Mucosa of descending colon (tissue), 3 donors: ENCODE measurements around the gene FAT2. TPM values are rescaled to one million over a fixed set of nuclear protein-coding genes. Genes with fewer than 3 reads are reported as not detected.
"Not testable (repeated sequence)": the region's sequence is repeated elsewhere in the genome, so short reads cannot be mapped to it uniquely, and the experiment has no call there.

Experiments
- ATAC-seq: fragments of 200-7000 bp; cut with Tn5 transposase; one replicate; pipeline ENCODE4 v1.9.1; 2020; ENCODE audit warnings: mild to moderate bottlenecking, moderate library complexity
- DNase-seq, 3 donors: peaks; one replicate each; pipeline ENCODE4 v3.0.0-alpha.2; 2020
- H3K36me3 ChIP-seq: fragments of 200-600 bp; one replicate; pipeline ENCODE4 v1.8.0; 2021; ENCODE audit warnings: low read depth, mild to moderate bottlenecking
- H3K4me1 ChIP-seq: fragments of 200-600 bp; one replicate; pipeline ENCODE4 v1.8.0; 2021; ENCODE audit warnings: low read depth, mild to moderate bottlenecking
- H3K4me3 ChIP-seq: fragments of 200-600 bp; one replicate; pipeline ENCODE4 v1.8.0; 2021; ENCODE audit warnings: mild to moderate bottlenecking
- H3K9me3 ChIP-seq: fragments of 200-600 bp; one replicate; pipeline ENCODE4 v1.8.0; 2021; ENCODE audit warnings: mild to moderate bottlenecking
- CTCF ChIP-seq: fragments of 200-600 bp; IDR thresholded peaks from one replicate; pipeline ENCODE4 v1.8.0; 2022; ENCODE audit warnings: antibody characterized with exemption, mild to moderate bottlenecking
- intact Hi-C, 2 donors: fragments of 100-400 bp; cut with DNase I in 1 of 2; cut with micrococcal nuclease in 1 of 2; formaldehyde crosslinking; loops; one replicate each; pipeline versions ENCODE4 v1.11.0 to v1.11.1; 2022; cut with DNase I, micrococcal nuclease
- total RNA-seq, 3 donors: library from RNA; stranded (reverse); fragmentation: NEBNext Ultra II Directional in 2 of 3; extraction: Animal tissue kit (Norgen Biotek cat#: 25700) in 2 of 3; gene quantifications; one replicate each; pipeline versions ENCODE4 v1.2.1 to v1.2.4, GENCODE V29; 2021 to 2023
- donor health status: DM: no; HTN: no; CAD: no; lungs with moderate emphysema.
- donor health status: DM: no; HTN: no; CAD: no.
- donor health status: DM: no; HTN: yes; CAD: no.

FAT2 gene
- total RNA-seq, 3 donors from 2014 or later = not detected

- intact Hi-C loops = no loop called here
- Histone ChIP-seq H3K9me3 (no peaks in the 10 kb centered on the region), H3K36me3 (no peaks in the 10 kb centered on the region), H3K4me3 (no peak overlapping the region), H3K4me1 (no peaks in the 10 kb centered on the region)
- DNase-seq (no peak), ATAC-seq (no peak)
- no peak for TF ChIP-seq CTCF
Observed at GRCh38 chr5:151592855-151593408, 1.8 kb upstream of the FAT2 start.

GRCh38 chr5:151589878-151590570 lies 1.1 kb downstream of the FAT2 start:
- Histone ChIP-seq H3K4me3 (no peak overlapping the region), H3K36me3 (no peaks in the 10 kb centered on the region), H3K4me1 (no peaks in the 10 kb centered on the region), H3K9me3 (no peaks in the 10 kb centered on the region)
- no peak for DNase-seq
- intact Hi-C loops = no loop called here
- TF ChIP-seq CTCF = no peak
- ATAC-seq = no peak

DNA sequence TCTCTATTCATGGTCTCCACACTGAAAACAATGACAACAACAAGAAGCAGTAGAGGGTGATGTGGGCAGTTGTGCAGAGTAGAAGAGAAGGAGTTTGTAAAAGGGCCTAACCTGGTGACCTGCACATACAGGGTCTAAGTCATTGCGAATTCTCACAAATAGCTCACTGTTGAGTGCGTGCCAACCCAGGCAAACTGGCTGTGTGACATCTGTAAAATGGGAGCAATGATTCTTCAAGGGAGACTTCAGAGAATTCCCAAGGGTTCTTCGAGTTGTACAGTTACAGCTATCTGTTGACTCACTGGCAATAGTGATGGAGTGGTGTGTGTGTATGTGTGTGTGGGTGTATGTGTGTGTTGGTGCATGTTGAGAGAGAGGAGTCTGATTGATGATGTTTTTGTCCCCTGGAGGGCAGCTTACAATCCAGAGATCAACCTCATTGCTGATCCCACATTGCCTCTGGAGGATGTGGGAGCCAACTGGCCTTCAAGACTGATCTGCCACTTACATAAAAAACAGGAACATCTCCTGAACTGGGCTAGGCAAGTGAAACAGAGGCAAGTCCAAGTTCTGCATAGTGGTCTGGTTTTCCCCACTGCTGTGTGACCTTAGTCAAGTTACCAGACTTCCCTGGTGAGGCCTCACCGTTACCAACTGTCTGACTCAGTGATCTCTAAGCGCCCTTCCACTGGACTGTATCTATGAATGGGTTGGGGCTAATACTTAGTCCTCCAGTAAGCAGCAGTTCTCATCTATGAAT lies 3.2 kb downstream of the FAT2 start:
- Histone ChIP-seq H3K9me3 (no peaks in the 10 kb centered on the region), H3K4me1 (no peaks in the 10 kb centered on the region), H3K36me3 (no peaks in the 10 kb centered on the region), H3K4me3 (no peak overlapping the region)
- TF ChIP-seq CTCF = no peak
- no peak for DNase-seq
- no peak for ATAC-seq
- intact Hi-C loops = no loop called here

DNA sequence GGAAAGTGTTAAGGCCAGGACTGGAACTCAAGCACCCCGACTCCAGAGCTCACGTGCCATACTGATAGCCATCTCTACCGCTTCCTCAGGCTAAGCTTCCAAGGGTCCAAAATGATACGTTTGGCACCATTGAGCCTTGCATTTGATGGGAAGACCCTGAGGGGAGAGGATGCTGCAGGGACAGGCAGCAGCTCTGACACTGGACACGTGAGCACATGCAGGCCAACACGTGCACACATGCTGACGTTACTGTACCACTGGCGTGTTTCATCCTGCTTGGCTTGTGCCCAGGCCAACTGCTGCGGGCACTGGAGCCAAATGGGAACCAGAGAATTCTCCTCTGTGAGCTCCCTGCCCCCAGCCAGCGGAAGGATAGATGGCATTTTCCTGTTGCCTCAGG lies 5.2 kb downstream of the FAT2 start:
- ATAC-seq (no peak), DNase-seq (no peak)
- no peak for TF ChIP-seq CTCF
- H3K4me1 ChIP-seq = no peaks in the 10 kb centered on the region
- no peaks in the 10 kb centered on the region for H3K36me3 ChIP-seq
- intact Hi-C loops = no loop called here
- no peak overlapping the region for H3K4me3 ChIP-seq
- no peaks in the 10 kb centered on the region for H3K9me3 ChIP-seq

DNA sequence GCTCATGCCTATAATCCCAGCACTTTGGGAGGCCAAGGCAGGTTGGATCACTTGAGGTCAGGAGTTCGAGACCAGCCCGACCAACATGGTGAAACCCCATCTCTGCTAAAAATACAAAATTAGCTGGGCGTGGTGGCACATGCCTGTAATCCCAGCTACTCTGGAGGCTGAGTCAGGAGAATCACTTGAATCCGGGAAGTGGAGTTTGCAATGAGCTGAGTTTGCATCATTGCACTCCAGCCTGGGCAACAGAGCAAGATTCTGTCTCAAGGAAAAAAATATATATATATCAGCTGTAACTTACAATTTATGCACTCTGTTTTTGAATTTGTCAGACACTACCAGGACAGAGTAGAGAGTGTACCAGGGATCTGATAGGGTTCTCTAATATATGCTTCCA lies 5.8 kb downstream of the FAT2 start:
- intact Hi-C loops, H3K9me3 ChIP-seq, H3K4me3 ChIP-seq, DNase-seq, H3K36me3 ChIP-seq, H3K4me1 ChIP-seq, ATAC-seq: not testable (repeated sequence)
